Fibroblast of lung (primary cell): ENCODE results near the gene NT5C1B. TPM values are rescaled to one million over a fixed set of nuclear protein-coding genes. Genes with fewer than 3 reads are reported as not detected.

ENCODE experiments used
- DNase-seq, 2 donors: peaks; one replicate each; pipeline versions ENCODE4 v3.0.0 to v3.0.0-alpha.2; 2010; ENCODE audit warnings: low read depth in 2 of 2
- H2AFZ ChIP-seq: 2 replicates; pipeline ENCODE4 v1.5.1; 2012; ENCODE audit warnings: low read length, control low read depth, inconsistent platforms
- H3K27ac ChIP-seq: 2 replicates; pipeline ENCODE4 v1.5.1; 2011; ENCODE audit warnings: low read length, control low read depth; ENCODE audit not compliant: insufficient read depth
- H3K27me3 ChIP-seq: 2 replicates; pipeline ENCODE4 v1.5.1; 2011; ENCODE audit warnings: mild to moderate bottlenecking, low read length; ENCODE audit not compliant: control insufficient read depth, insufficient read depth
- H3K36me3 ChIP-seq: 2 replicates; pipeline ENCODE4 v1.5.1; 2011; ENCODE audit warnings: low read length; ENCODE audit not compliant: control insufficient read depth, insufficient read depth
- H3K4me1 ChIP-seq: 2 replicates; pipeline ENCODE4 v1.5.1; 2011; ENCODE audit warnings: low read length; ENCODE audit not compliant: control insufficient read depth, insufficient read depth; ENCODE audit errors: extremely low read depth
- H3K4me2 ChIP-seq: 2 replicates; pipeline ENCODE4 v1.5.1; 2011; ENCODE audit warnings: low read length, control low read depth; ENCODE audit not compliant: insufficient read depth; ENCODE audit errors: extremely low read depth
- H3K4me3 ChIP-seq, 4 experiments: fragments of 200-600 bp in 1 of 4; sonication (generic) in 1 of 4; replicated peaks in 1 of 4; 2 replicates each; pipeline ENCODE4 v1.5.1; 2011 to 2016; ENCODE audit warnings: low read length in 4 of 4, low read depth in 3 of 4, mild to moderate bottlenecking in 3 of 4, control low read depth in 2 of 4, inconsistent platforms in 1 of 4, mixed read lengths in 1 of 4; ENCODE audit not compliant: insufficient read depth in 1 of 4; ENCODE audit errors: control extremely low read depth in 1 of 4
- H3K79me2 ChIP-seq: 2 replicates; pipeline ENCODE4 v1.5.1; 2012; ENCODE audit warnings: mild to moderate bottlenecking, low read length, inconsistent platforms; ENCODE audit not compliant: control insufficient read depth, insufficient read depth
- H3K9ac ChIP-seq: 2 replicates; pipeline ENCODE4 v1.5.1; 2011; ENCODE audit warnings: mild to moderate bottlenecking, low read length, control low read depth; ENCODE audit not compliant: insufficient read depth
- H3K9me3 ChIP-seq: 2 replicates; pipeline ENCODE4 v1.5.1; 2012; ENCODE audit warnings: low read depth, low read length; ENCODE audit not compliant: control insufficient read depth, insufficient read depth
- H4K20me1 ChIP-seq: 2 replicates; pipeline ENCODE4 v1.5.1; 2011; ENCODE audit warnings: low read length; ENCODE audit not compliant: control insufficient read depth, insufficient read depth; ENCODE audit errors: extremely low read depth
- CTCF ChIP-seq, 2 donors: IDR thresholded peaks in 1 of 2; conservative IDR thresholded peaks in 1 of 2; 1 replicate in 1 of 2; 2 replicates in 1 of 2; pipeline ENCODE4 v1.5.1; 2011 to 2012; ENCODE audit warnings: low read length in 2 of 2, control low read depth in 1 of 2, inconsistent platforms in 1 of 2, low read depth in 1 of 2, mild to moderate bottlenecking in 1 of 2
- EZH2 ChIP-seq: IDR thresholded peaks from 2 replicates; pipeline ENCODE4 v1.5.1; 2012; ENCODE audit warnings: low read length, control low read depth, mild to moderate bottlenecking; ENCODE audit errors: missing control alignments
- polyA plus RNA-seq, 2 donors: library from polyadenylated mRNA; depleted of rRNA in 1 of 2; stranded (reverse) in 1 of 2; unstranded in 1 of 2; fragments of >200 nt; gene quantifications; 2 replicates each; pipeline ENCODE4 v1.2.1, GENCODE V29; 2011 to 2012; ENCODE audit warnings: missing spikeins in 1 of 2
- total RNA-seq: library from RNA; depleted of rRNA; stranded (reverse); fragments of >200 nt; gene quantifications from 2 replicates; pipeline ENCODE4 v1.2.1, GENCODE V29; 2014

NT5C1B gene
- total and polyA plus RNA-seq, 2 donors (not counting 1 experiment from before 2014, with no cell fraction given) = not detected

- peak overlapping the region; percentile 40 for H3K27ac ChIP-seq
- no peak overlapping the region for H3K4me3 ChIP-seq
- H2AFZ ChIP-seq = peak overlapping the region; percentile 13
- TF ChIP-seq EZH2 = no peak
- TF ChIP-seq CTCF (conservative IDR thresholded peaks at IDR 0.05 in 1 of 2, IDR thresholded peaks at IDR 0.05 in 1 of 2; ENCODE audit: low read depth in 1 of 2, low read length in 2 of 2) = no peak
- H4K20me1 ChIP-seq = no peaks in the 10 kb centered on the region
- no peaks in the 10 kb centered on the region for H3K27me3 ChIP-seq
- no peaks in the 10 kb centered on the region for H3K9me3 ChIP-seq
- no peaks in the 10 kb centered on the region for H3K36me3 ChIP-seq
- peaks cover 12% of the 10 kb centered on the region for H3K4me1 ChIP-seq
- H3K9ac ChIP-seq = no peak overlapping the region
- H3K79me2 ChIP-seq = no peaks in the 10 kb centered on the region
- DNase-seq = peak; percentile 54 to 69
- peak overlapping the region; percentile 56 for H3K4me2 ChIP-seq
Observed at GRCh38 chr2:18518116-18519111, 71.0 kb downstream of the NT5C1B start.

GRCh38 chr2:18517386-18517785 lies 72.0 kb downstream of the NT5C1B start:
- Histone ChIP-seq H3K27me3 (no peaks in the 10 kb centered on the region), H3K9ac (no peak overlapping the region), H3K9me3 (no peaks in the 10 kb centered on the region), H3K4me1 (peaks cover 12% of the 10 kb centered on the region), H3K4me3 (no peak overlapping the region), H4K20me1 (no peaks in the 10 kb centered on the region), H2AFZ (no peak overlapping the region), H3K36me3 (no peaks in the 10 kb centered on the region), H3K79me2 (no peaks in the 10 kb centered on the region), H3K4me2 (no peak overlapping the region), H3K27ac (no peak overlapping the region)
- TF ChIP-seq CTCF (conservative IDR thresholded peaks at IDR 0.05 in 1 of 2, IDR thresholded peaks at IDR 0.05 in 1 of 2; ENCODE audit: low read depth in 1 of 2, low read length in 2 of 2) = no peak
- no peak for TF ChIP-seq EZH2
- no peak for DNase-seq

- DNase-seq = peak; percentile 57 to 94
- no peaks in the 10 kb centered on the region for H3K36me3 ChIP-seq
- H3K9ac ChIP-seq = no peak overlapping the region
- H2AFZ ChIP-seq = no peak overlapping the region
- TF ChIP-seq CTCF (conservative IDR thresholded peaks at IDR 0.05 in 1 of 2, IDR thresholded peaks at IDR 0.05 in 1 of 2; ENCODE audit: low read depth in 1 of 2, low read length in 2 of 2) (no peak), EZH2 (no peak)
- H4K20me1 ChIP-seq = no peaks in the 10 kb centered on the region
- peaks cover 12% of the 10 kb centered on the region for H3K4me1 ChIP-seq
- no peak overlapping the region for H3K4me3 ChIP-seq
- no peaks in the 10 kb centered on the region for H3K79me2 ChIP-seq
- no peak overlapping the region for H3K27ac ChIP-seq
- no peaks in the 10 kb centered on the region for H3K27me3 ChIP-seq
- H3K9me3 ChIP-seq = no peaks in the 10 kb centered on the region
- peak overlapping the region; percentile 17 for H3K4me2 ChIP-seq
Observed at GRCh38 chr2:18516112-18516511, 73.3 kb downstream of the NT5C1B start.
